Activated T-cell treated with anti-CD3 and anti-CD28 coated beads, Interleukin-2, amount 50 U/mL, for 4 hours (primary cell): ENCODE data around the gene FAM149B1. TPM values are rescaled to one million over a fixed set of nuclear protein-coding genes. Genes with fewer than 3 reads are reported as not detected.

Experiments
- ATAC-seq, 2 donors: fragments of 200-7000 bp; cut with Tn5 transposase; one replicate each; pipeline ENCODE4 v1.10.0; 2021
- DNase-seq: peaks from one replicate; pipeline ENCODE4 v3.0.0-alpha.2; 2020
- H3K27me3 Mint-ChIP-seq: one replicate; pipeline ENCODE4 v1.8.0; 2021; ENCODE audit warnings: low read depth, mixed read lengths
- H3K36me3 Mint-ChIP-seq: one replicate; pipeline ENCODE4 v1.8.0; 2022; ENCODE audit warnings: mixed read lengths; ENCODE audit not compliant: insufficient read depth
- H3K4me1 Mint-ChIP-seq: one replicate; pipeline ENCODE4 v1.8.0; 2021; ENCODE audit warnings: low read depth, mixed read lengths
- H3K4me3 Mint-ChIP-seq: one replicate; pipeline ENCODE4 v1.8.0; 2021; ENCODE audit warnings: mild to moderate bottlenecking, moderate library complexity, mixed read lengths
- H3K9me3 Mint-ChIP-seq: one replicate; pipeline ENCODE4 v1.8.0; 2021; ENCODE audit warnings: mixed read lengths
- total RNA-seq, 3 donors: library from RNA; stranded (reverse); gene quantifications; one replicate each; pipeline ENCODE4 v1.2.1, GENCODE V29; 2021

The FAM149B1 gene
- total RNA-seq, 3 donors from 2014 or later = 4.2 to 6.0 (median 5.1) TPM

GRCh38 chr10:73161079-73161478 is 6.8 kb upstream of the FAM149B1 start:
- H3K4me1 Mint-ChIP-seq = peaks cover 41% of the 10 kb centered on the region
- no peaks in the 10 kb centered on the region for H3K27me3 Mint-ChIP-seq

DNA sequence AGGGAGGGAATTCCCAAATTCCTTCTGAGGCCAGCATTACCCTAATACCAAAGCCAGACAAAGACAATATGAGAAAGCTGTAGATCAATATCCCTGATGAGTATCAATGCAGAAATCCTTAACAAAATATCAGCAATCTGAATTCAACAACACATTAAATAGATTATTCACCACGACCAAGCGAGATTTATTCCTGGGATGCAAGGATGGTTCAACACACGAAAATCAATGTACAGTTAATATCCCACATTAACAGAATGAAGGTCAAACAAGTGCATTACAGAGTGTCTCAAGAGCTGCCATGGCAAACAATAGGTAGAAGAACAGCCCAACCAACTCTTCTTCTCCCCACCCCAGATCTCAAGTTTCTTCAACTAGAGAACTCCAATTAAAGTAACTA is 6.3 kb upstream of the FAM149B1 start:
- no peak overlapping the region for H3K4me3 Mint-ChIP-seq
- DNase-seq = no peak
- peaks cover 47% of the 10 kb centered on the region for H3K4me1 Mint-ChIP-seq
- H3K9me3 Mint-ChIP-seq = no peaks in the 10 kb centered on the region
- no peaks in the 10 kb centered on the region for H3K27me3 Mint-ChIP-seq
- peaks cover 37% of the 10 kb centered on the region for H3K36me3 Mint-ChIP-seq
- no peak for ATAC-seq

More at GRCh38 chr10:73161079-73161478, 6.8 kb upstream of the FAM149B1 start:
- Mint-ChIP-seq H3K36me3 (peaks cover 42% of the 10 kb centered on the region), H3K9me3 (no peaks in the 10 kb centered on the region), H3K4me3 (no peak overlapping the region)
- DNase-seq (no peak), ATAC-seq (no peak)

GRCh38 chr10:73163096-73163495 is 4.8 kb upstream of the FAM149B1 start:
- H3K36me3 Mint-ChIP-seq = peaks cover 37% of the 10 kb centered on the region
- H3K27me3 Mint-ChIP-seq = no peaks in the 10 kb centered on the region
- peak overlapping the region; percentile 1 for H3K4me3 Mint-ChIP-seq
- H3K9me3 Mint-ChIP-seq = no peaks in the 10 kb centered on the region
- H3K4me1 Mint-ChIP-seq = peaks cover 58% of the 10 kb centered on the region
- DNase-seq (no peak), ATAC-seq (no peak)

DNA sequence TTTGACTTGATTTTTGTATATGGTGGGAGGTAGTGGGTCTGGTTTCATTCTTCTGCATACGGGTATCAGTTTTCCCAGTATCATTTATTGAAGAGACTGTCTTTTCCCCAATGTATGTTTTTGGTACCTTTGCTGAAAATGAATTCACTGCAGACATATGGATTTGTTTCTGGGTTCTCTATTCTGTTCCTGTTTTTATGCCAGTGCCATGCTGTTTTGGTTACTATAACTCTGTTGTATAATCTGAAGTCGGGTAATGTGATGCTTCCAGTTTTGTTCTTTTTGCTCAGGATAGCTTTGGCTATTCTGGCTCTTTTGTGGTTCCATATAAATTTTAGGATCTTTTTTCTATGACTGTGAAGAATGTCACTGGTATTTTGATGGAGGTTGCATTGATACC is 947 bp upstream of the FAM149B1 start:
- H3K4me1 Mint-ChIP-seq = peaks cover 46% of the 10 kb centered on the region
- H3K9me3 Mint-ChIP-seq = no peaks in the 10 kb centered on the region
- H3K36me3 Mint-ChIP-seq = peaks cover 19% of the 10 kb centered on the region
- ATAC-seq = no peak
- H3K27me3 Mint-ChIP-seq = no peaks in the 10 kb centered on the region
- DNase-seq = no peak
- H3K4me3 Mint-ChIP-seq = peak overlapping the region; percentile 100

- peaks cover 16% of the 10 kb centered on the region for H3K36me3 Mint-ChIP-seq
- ATAC-seq = no peak
- DNase-seq = peak; percentile 10
- no peaks in the 10 kb centered on the region for H3K27me3 Mint-ChIP-seq
- no peaks in the 10 kb centered on the region for H3K9me3 Mint-ChIP-seq
- H3K4me3 Mint-ChIP-seq = peak overlapping the region; percentile 100
- peaks cover 42% of the 10 kb centered on the region for H3K4me1 Mint-ChIP-seq
Measured at GRCh38 chr10:73167458-73167782, 499 bp upstream of the FAM149B1 start.

GRCh38 chr10:73168465-73168803 is 515 bp downstream of the FAM149B1 start:
- no peaks in the 10 kb centered on the region for H3K9me3 Mint-ChIP-seq
- ATAC-seq (peak in 1 of 2 donors; percentile 12), DNase-seq (no peak)
- peaks cover 36% of the 10 kb centered on the region for H3K4me1 Mint-ChIP-seq
- H3K27me3 Mint-ChIP-seq = no peaks in the 10 kb centered on the region
- peak overlapping the region; percentile 100 for H3K4me3 Mint-ChIP-seq
- H3K36me3 Mint-ChIP-seq = peaks cover 11% of the 10 kb centered on the region

GRCh38 chr10:73169320-73169719 is 1.4 kb downstream of the FAM149B1 start:
- H3K9me3 Mint-ChIP-seq = no peaks in the 10 kb centered on the region
- H3K4me3 Mint-ChIP-seq = peak overlapping the region; percentile 60
- ATAC-seq (no peak), DNase-seq (no peak)
- peaks cover 31% of the 10 kb centered on the region for H3K4me1 Mint-ChIP-seq
- peaks cover 11% of the 10 kb centered on the region for H3K36me3 Mint-ChIP-seq
- H3K27me3 Mint-ChIP-seq = no peaks in the 10 kb centered on the region

DNA sequence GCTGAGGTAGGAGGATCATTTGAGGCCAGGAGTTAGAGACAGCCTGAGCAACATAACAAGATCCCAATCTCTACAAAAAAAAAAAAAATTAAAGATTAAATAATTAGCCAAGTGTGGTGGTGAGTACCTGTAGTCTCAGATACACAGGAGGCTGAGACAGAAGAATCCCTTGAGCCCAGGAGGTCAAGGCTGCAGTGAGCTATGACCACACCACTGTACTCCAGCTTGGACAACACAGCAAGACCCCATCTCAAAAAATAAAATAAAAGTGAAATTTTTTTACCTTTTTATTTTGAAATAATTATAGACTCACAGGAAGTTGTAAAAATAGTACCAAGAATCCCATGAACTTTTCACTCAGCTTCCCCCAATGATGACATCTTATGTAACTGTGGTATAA is 4.9 kb downstream of the FAM149B1 start:
- ATAC-seq = no peak
- Mint-ChIP-seq H3K4me3 (no peak overlapping the region), H3K9me3 (no peaks in the 10 kb centered on the region), H3K4me1 (peaks cover 6% of the 10 kb centered on the region), H3K36me3 (peaks cover 4% of the 10 kb centered on the region), H3K27me3 (no peaks in the 10 kb centered on the region)
- DNase-seq = no peak

DNA sequence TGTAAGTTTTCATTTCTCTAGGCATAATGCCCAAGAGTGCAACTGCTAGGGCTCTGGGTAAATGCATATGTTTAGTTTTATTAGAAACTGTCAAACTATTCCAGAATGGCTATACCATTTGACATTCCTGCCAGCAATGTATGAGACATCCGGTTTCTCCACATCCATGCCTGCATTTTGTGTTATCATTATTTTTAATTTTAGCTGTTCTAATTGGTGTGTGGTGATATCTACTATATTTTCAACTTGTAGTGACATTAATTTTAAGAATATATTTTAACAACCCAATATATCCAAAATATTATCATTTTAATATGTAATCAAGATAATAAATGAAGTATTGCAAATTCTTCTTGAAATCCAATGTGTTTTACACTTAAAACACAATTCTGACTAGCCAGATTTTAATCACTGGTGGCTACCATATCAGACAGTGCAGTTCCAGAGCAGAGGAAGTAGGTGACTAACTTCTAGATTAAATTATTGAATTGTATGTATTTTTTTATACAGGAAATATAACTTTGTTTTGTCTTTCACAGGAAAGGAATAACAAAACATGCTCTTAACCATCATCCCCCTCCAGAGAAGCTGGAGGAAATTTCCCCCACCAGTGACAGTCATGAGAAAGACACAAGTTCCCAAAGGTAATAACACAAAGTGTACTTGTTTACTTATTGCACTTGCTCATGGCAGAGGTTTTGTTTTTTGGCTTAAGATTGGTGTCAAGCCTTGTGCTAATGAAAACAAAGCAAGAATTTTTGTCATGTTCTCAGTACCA is 6.4 kb downstream of the FAM149B1 start:
- DNase-seq (no peak), ATAC-seq (no peak)
- H3K4me1 Mint-ChIP-seq = no peaks in the 10 kb centered on the region
- H3K9me3 Mint-ChIP-seq = no peaks in the 10 kb centered on the region
- H3K27me3 Mint-ChIP-seq = no peaks in the 10 kb centered on the region
- peaks cover 4% of the 10 kb centered on the region for H3K36me3 Mint-ChIP-seq
- no peak overlapping the region for H3K4me3 Mint-ChIP-seq

GRCh38 chr10:73182568-73182967 is 14.6 kb downstream of the FAM149B1 start:
- ATAC-seq (no peak), DNase-seq (no peak)
- Mint-ChIP-seq H3K36me3 (peaks cover 26% of the 10 kb centered on the region), H3K27me3 (no peaks in the 10 kb centered on the region), H3K4me3 (no peak overlapping the region), H3K9me3 (no peaks in the 10 kb centered on the region), H3K4me1 (no peaks in the 10 kb centered on the region)

DNA sequence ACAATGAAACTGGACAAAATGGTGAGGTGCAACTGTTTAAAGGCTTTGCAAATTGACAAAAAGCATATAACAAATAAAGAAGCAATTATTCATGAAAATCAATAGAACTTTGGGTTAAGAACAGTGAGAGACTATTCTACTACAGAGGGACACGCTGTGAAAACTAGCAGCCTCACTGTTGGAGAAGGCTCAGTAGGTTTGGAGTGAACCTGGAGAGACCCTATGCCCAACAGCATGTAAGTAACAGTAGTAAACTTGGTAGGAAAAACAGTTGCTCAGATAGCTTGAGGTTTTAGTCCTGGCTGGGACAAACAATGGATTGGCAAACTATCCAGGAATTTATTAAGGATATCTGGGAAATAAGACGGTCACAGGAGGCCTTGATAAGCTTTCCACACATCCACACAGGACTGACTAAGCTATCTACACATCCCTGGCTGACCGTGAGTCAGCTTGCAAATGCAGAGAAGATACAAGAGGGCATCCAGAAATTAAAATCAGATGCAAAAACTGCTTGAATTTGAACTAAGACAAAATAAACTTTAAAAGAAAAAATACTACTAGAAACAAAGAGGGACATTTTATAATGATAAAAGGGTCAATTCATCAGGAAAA is 15.9 kb downstream of the FAM149B1 start:
- peaks cover 23% of the 10 kb centered on the region for H3K36me3 Mint-ChIP-seq
- no peaks in the 10 kb centered on the region for H3K4me1 Mint-ChIP-seq
- ATAC-seq (no peak), DNase-seq (no peak)
- H3K4me3 Mint-ChIP-seq = no peak overlapping the region
- no peaks in the 10 kb centered on the region for H3K9me3 Mint-ChIP-seq
- H3K27me3 Mint-ChIP-seq = no peaks in the 10 kb centered on the region

- Mint-ChIP-seq H3K4me1 (no peaks in the 10 kb centered on the region), H3K36me3 (peaks cover 16% of the 10 kb centered on the region), H3K4me3 (no peak overlapping the region), H3K27me3 (no peaks in the 10 kb centered on the region), H3K9me3 (no peaks in the 10 kb centered on the region)
- DNase-seq (no peak), ATAC-seq (no peak)
Measured at GRCh38 chr10:73186266-73186665, 18.3 kb downstream of the FAM149B1 start.

DNA sequence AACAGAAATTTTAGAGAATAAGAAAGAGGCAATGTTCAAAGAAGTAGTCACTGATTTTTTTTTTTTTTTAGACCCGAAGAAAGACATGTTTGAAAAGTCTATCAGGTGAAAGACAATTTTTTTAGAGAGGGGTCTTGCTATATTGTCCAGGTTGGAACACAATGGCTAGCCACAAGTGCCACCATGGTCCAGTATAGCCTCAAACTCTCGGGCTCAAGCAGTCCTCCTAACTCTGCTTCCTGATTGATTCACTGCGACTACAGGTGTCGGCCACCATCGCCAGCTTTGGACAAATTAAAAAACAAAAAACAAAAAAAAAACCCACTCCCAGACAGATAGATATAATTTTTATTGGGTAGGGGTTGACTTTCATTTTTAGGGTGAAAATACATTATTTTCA is 22.3 kb downstream of the FAM149B1 start:
- no peaks in the 10 kb centered on the region for H3K9me3 Mint-ChIP-seq
- DNase-seq (no peak), ATAC-seq (no peak)
- peaks cover 2% of the 10 kb centered on the region for H3K36me3 Mint-ChIP-seq
- no peaks in the 10 kb centered on the region for H3K27me3 Mint-ChIP-seq
- no peak overlapping the region for H3K4me3 Mint-ChIP-seq
- H3K4me1 Mint-ChIP-seq = no peaks in the 10 kb centered on the region

DNA sequence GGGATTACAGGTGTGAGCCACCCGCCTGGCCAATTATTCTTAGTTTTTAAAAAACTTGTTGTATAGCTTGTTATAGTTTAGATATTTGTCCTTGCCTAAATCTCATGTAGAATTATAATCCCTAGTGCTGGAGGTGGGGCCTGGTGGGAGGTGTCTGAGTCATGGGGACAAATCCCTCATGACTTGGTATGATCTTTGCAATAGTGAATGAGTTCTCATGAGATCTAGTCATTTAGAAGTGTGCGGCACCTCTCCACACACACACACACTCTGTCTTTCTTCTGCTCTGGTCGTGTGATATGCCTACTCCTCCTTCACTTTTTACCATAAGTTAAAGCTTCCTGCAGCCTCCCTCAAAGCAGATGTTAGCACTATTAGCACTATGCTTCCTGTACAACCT is 37.2 kb downstream of the FAM149B1 start:
- H3K27me3 Mint-ChIP-seq = no peaks in the 10 kb centered on the region
- ATAC-seq (no peak), DNase-seq (no peak)
- H3K4me3 Mint-ChIP-seq = no peak overlapping the region
- H3K36me3 Mint-ChIP-seq = peaks cover 10% of the 10 kb centered on the region
- H3K9me3 Mint-ChIP-seq = peaks cover 3% of the 10 kb centered on the region
- no peaks in the 10 kb centered on the region for H3K4me1 Mint-ChIP-seq

GRCh38 chr10:73205890-73206289 is 38.0 kb downstream of the FAM149B1 start:
- no peak overlapping the region for H3K4me3 Mint-ChIP-seq
- peaks cover 3% of the 10 kb centered on the region for H3K9me3 Mint-ChIP-seq
- H3K27me3 Mint-ChIP-seq = no peaks in the 10 kb centered on the region
- DNase-seq (no peak), ATAC-seq (no peak)
- no peaks in the 10 kb centered on the region for H3K4me1 Mint-ChIP-seq
- H3K36me3 Mint-ChIP-seq = peaks cover 13% of the 10 kb centered on the region
